GM21360 (cell line): Measurements from ENCODE around the gene RNF43.
"Not testable (repeated sequence)": the region's sequence is repeated elsewhere in the genome, so short reads cannot be mapped to it uniquely, and the experiment has no call there.

ENCODE experiments used
- ATAC-seq: cut with Tn5 transposase; IDR thresholded peaks from one replicate; pipeline ENCODE4 v1.9.1; 2021; ENCODE audit warnings: mild to moderate bottlenecking, moderate library complexity; ENCODE audit not compliant: unreplicated experiment

RNF43 gene

DNA sequence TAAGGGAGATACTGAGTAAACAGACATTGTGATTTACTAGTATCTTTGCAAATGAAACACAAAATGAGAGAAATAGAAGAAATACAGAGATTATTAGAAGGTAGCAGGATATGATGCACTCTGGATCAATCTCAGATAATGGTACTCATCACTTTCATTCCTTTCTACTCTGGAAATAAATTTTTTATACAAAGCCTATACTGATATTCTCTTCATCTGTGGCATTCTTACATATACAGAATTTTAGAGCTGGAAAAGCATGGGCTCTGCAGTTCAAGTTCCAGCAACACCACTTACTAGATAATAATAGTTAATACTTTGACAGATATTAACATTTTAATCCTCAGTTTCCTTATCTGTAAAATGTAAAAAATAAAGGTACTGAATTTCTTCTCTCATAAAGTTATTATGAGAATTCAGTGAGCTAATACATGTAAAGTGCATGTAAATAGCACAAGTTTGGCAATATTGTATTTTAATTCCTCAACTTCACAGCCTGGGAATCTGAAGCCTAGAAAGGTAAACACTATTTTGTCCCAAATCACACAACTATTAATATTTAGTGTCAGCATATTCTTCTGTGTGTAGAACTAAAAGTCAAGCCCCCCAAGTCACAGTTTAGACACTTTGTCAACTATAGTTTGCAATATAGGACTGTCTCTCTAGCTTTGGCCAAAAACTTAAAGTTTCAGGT lies 6.5 kb downstream of the RNF43 start:
- no peak for ATAC-seq

DNA sequence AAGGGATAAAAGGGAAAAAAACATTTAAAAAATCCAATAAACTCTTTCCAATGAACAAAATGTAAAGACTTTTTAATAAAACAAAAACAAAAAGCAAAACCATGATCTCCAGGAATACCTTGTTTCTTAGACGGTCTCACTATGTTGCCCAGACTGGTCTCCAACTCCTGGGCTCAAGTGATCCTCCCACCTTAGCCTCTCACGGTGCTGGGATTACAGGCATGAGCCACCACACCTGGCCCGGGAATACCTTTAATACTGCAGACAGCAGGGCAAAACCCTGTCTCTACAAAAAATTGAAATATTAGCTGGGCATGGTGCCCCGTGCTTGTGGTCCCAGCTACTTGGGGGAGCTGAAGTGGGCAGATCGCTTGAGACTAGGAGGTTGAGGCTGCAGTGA lies 7.9 kb downstream of the RNF43 start:
- no peak for ATAC-seq

- no peak for ATAC-seq
These were observed 14.0 kb downstream of the RNF43 start for GRCh38 chr17:58403311-58403710.

GRCh38 chr17:58402679-58403078 lies 14.7 kb downstream of the RNF43 start:
- no peak for ATAC-seq

- no peak for ATAC-seq
These were observed 15.3 kb downstream of the RNF43 start for GRCh38 chr17:58402047-58402446.

DNA sequence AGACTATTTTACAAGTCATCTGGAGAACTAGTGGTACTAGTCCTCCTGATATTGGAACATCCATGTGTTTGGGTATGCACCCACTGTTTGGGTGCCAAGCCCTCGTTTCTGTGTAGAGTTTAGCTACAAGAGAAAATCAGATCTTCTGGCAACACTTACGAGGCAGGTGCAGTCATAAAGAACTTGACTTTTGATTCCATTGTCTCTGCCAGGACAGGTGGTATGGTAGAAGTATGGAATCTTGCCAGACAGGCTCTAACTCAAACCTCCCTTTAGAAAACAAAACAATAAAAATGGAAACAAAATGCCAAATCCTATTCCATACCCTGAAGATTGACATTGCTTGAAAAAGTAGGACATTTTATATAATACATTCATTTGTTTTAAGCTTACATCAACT lies 16.0 kb downstream of the RNF43 start:
- no peak for ATAC-seq

DNA sequence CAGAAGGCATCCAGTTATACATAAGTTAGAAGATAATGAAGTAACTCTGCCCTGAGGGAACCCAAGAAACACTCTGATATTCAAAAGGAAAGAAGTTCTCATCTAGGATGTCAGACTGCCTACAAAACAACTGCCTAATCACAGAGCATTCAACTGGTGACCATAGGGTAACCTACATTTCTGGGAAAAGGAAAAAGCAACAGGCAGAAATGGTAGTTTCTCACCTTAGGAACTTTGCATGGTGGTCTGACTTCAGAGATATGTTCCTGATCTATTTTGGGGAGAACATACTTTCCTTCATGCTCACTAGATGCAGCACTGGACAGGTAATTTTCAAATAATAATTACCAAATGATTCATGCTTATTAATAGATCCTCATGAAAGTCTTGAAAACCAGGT lies 16.5 kb downstream of the RNF43 start:
- ATAC-seq: no peak

- ATAC-seq: no peak
These were observed 17.4 kb downstream of the RNF43 start for GRCh38 chr17:58399974-58400373.

GRCh38 chr17:58398574-58399266 lies 18.6 kb downstream of the RNF43 start:
- ATAC-seq: no peak

DNA sequence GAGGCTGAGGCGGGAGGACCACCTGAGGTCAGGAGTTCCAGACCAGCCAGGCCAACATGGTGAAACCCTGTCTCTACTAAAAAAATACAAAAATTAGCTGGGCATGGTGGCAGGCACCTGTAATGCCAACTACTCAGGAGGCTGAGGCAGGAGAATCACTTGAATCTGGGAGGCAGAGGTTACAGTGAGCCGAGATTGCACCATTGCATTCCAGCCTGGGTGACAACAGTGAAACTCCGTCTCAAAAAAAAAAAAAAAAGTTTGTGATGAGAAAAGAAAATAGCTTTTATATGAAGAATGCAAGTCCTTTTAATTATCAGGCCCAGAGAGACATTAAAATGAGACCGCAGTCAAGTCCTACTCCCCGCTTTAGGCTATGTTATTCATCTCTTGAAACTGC lies 19.9 kb downstream of the RNF43 start:
- ATAC-seq: not testable (repeated sequence)

DNA sequence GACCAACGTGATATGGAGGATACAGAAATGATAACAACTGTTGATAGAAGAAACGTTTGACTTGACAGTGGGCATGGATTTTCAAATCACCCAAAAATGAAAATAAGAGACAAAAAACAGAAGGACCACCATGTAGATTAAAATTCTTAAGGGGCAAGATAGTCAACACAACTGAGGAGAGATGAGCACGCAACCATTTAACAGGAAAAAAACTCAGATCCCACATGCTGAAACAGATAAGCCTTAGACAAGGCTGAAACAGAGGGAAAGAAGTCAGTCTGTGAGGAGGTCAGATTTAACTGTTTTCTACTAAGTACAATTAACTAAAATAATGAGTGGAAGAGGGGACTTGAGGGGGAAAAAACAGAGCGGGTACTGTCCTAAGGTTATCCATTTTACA lies 21.2 kb downstream of the RNF43 start:
- ATAC-seq: no peak

DNA sequence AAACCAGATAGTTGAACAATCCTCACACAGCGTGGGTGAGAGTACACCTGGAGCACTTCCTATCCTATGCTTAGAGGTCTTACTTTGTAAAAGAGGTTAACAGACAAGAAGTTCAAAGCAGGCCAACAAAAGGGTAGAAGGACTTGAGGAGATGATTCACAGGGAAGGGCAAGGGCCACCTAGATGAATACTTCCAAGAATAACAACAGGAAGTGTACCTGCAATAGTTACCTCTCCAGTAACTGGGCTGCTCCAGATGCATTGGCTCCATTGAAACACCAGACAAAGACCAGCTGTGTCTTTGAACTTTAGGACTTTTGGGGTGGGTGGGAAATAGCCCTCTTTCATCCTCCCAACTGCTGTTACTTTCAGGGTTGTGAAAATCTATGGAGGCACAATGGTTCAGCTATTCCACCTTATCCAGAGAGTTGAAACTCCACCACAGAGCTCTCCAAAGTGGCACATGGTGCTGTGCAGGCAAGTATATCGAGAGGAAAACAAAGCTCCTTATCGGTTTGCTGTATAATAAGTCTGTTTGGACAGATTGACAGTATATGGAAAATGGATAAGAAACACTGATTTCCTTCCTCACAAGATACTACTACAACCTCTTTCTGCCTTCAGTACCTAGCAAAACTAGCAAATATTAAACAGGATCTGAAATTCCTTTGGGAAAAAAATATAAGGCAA lies 22.7 kb downstream of the RNF43 start:
- no peak for ATAC-seq

DNA sequence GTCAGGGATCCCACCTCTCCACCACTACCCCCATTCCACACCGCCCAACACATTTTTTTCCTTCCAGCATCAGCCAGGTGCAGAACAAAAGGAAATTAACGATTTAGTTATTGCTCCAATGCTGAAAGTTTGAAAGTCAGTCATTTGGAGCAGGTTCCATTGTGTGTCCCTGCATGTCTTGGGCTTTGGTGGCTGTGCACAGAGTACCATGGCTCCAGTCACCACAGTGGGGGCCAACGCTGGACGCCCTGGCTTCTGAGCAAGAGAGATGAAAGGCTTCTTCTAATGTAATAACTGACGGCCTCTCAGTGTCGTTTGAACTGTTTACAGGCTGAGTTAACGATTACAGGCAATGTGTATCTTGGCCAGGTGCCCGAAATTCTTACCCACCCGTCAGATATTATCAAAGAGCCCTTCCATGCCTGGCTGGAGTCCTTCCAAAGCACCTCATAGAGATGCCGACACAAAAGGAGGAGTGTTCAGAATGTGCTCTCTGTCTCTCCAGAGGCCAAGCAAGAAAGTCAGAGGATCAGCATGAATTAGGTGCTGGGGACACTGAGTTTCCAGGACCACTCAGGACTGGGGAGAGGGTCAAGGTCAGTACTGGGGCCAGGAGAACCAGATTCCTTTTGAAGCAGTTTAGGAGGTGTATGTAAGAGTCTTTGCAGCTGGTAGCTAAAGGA lies 25.9 kb downstream of the RNF43 start:
- ATAC-seq: no peak

DNA sequence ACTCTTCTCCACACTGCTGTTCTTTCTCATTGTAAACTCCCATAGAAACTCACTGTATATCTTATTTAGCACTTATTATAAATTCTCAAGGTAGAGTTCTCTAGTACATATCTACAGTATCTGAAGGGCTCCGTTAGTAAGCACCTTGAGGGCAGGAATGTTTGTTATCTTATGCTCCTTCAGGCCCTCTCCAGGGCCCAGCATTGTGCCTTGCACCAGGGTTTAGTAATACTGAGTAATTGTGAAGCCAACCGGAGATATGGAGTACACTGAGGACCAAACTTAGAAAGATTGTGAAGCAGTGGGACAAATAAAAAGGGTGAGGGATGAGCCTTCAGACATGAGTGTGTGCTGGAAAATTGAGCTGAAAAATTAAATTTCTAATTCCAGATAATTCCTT lies 26.4 kb downstream of the RNF43 start:
- no peak for ATAC-seq

GRCh38 chr17:58388302-58389190 lies 28.8 kb downstream of the RNF43 start:
- no peak for ATAC-seq

DNA sequence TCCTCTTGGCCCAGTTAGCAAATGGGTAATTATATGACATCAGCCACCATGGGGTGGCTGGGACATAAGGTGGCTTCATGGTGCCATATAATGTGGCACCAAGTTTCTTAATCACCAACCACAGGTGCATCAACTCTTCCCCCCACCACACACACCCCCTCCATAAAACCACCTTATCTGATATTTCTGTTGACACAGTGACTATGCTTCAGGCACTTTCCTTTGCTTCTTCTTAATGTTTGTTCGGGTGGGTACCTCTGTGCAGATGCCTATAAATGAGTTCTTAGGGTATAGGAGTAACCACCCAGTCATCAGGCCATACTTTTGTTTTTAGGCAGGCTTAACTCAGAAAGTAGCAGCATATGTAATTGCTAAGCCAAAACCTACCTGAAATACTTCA lies 29.5 kb downstream of the RNF43 start:
- ATAC-seq: no peak

GRCh38 chr17:58386708-58387107 lies 30.6 kb downstream of the RNF43 start:
- no peak for ATAC-seq

DNA sequence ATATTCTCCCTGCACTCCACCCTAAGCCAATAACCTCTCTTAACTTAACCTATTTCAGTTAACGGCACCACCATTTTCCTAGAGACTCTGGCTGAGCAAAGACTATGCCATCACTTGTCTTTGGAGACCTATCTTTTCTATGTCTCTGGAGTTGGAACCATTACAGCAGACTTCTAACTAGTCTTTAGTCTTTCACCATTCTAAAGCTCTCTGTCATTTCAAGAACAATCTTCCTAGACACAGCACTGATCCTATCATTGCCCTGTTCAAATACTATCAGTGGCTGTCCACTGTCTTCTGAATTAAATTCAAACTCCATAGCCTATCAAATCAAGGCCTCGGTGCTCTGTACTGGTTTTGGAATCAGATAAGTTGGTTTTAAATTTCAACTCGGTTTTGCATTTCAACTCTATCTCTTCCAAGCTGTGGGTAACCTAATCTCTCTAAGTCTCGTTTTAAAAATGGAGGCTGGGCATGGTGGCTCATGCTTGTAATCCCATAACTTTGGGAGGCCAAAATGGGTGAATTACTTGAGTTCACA lies 31.9 kb downstream of the RNF43 start:
- ATAC-seq: no peak

DNA sequence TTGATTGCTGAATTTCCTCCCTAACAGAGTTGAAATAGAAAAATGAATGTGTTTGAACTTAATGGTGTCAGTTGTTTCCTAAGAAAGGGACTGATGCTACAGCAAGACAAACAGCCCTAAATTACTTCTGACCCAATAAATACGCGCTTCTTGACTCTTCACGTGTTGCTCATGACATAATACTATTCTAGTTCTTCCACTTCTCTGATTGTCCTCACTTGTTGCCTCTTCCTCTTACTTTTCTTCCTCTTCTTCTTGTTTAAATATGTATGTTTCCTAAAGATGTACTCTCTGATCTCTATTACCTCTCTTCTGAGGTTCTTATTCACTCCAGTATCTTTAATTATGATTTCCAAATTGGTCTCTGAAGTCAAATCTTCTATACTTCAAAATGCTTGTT lies 32.4 kb downstream of the RNF43 start:
- ATAC-seq: no peak

DNA sequence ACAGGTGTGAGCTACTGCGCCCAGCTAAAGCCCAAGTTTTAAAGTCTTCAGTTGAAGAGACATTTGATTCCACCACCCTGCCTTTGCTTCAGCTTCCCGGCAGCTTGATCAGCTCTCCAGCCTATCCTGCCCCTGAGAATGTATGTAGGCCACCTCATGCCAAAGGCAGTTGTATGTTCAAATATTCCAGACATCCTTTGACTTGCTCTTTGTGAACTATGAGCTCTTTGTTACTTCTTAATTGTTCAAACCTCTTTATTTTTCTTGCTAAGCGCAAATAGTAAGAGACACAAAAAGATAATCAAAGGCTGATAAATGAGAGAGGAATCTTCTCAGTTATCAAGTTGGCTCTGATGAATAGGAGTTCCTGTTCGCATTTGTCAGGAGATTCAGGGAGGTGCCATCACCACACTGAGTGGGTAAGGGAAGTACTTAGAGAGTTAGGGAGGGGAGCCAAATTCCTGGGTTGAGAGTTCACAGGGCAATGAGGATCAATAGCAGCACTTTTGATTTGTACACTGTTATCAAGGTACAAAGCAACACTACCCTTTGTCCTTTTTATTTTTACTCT lies 33.4 kb downstream of the RNF43 start:
- no peak for ATAC-seq
